NCI-H2196 treated with DMSO at 0.1 percent for 48 hours (cell line): ENCODE results near the gene MED17.

Experiments
- DNase-seq: peaks from one replicate; lab custom pipeline; 2025; ENCODE audit not compliant: unreplicated experiment; lab: John Stamatoyannopoulos, UW

MED17 gene

GRCh38 chr11:93814966-93815633 is 31.0 kb downstream of the MED17 start:
- no peak for DNase-seq

- DNase-seq: no peak
These were observed 33.6 kb downstream of the MED17 start for GRCh38 chr11:93817426-93818348.

GRCh38 chr11:93819966-93820695 is 36.0 kb downstream of the MED17 start:
- DNase-seq: no peak

GRCh38 chr11:93820847-93821246 is 36.8 kb downstream of the MED17 start:
- no peak for DNase-seq

GRCh38 chr11:93821617-93822016 is 37.5 kb downstream of the MED17 start:
- no peak for DNase-seq

GRCh38 chr11:93822359-93822758 is 38.3 kb downstream of the MED17 start:
- no peak for DNase-seq

GRCh38 chr11:93823210-93823609 is 39.1 kb downstream of the MED17 start:
- no peak for DNase-seq

GRCh38 chr11:93827363-93827762 is 43.3 kb downstream of the MED17 start:
- no peak for DNase-seq

- DNase-seq: no peak
These were observed 45.5 kb downstream of the MED17 start for GRCh38 chr11:93829598-93829997.

GRCh38 chr11:93831343-93832127 is 47.5 kb downstream of the MED17 start:
- DNase-seq: no peak

- no peak for DNase-seq
These were observed 48.7 kb downstream of the MED17 start for GRCh38 chr11:93832780-93833179.

GRCh38 chr11:93838967-93839366 is 54.9 kb downstream of the MED17 start:
- DNase-seq: no peak

GRCh38 chr11:93840180-93840579 is 56.1 kb downstream of the MED17 start:
- DNase-seq: no peak

- DNase-seq: no peak
These were observed 56.9 kb downstream of the MED17 start for GRCh38 chr11:93840981-93841380.

- no peak for DNase-seq
These were observed 57.4 kb downstream of the MED17 start for GRCh38 chr11:93841446-93841845.

- no peak for DNase-seq
These were observed 58.0 kb downstream of the MED17 start for GRCh38 chr11:93842034-93842433.

GRCh38 chr11:93842461-93842860 is 58.4 kb downstream of the MED17 start:
- no peak for DNase-seq

GRCh38 chr11:93843906-93844305 is 59.8 kb downstream of the MED17 start:
- DNase-seq: no peak

GRCh38 chr11:93844568-93844967 is 60.5 kb downstream of the MED17 start:
- no peak for DNase-seq

- no peak for DNase-seq
These were observed 61.4 kb downstream of the MED17 start for GRCh38 chr11:93845181-93846092.
